ENCODE measurements around the gene TMC3.

TMC3 gene

GRCh38 chr15:81323944-81324881 lies 49.8 kb downstream of the TMC3 start, which contains the start of gene STARD5:
TSS of gene STARD5 (minus strand) at chr15:81324141. CDS start at chr15:81324099, 42 bp downstream.
- FAIRE-seq (peak; percentile 95), DNase-seq (ENCODE audit: insufficient read length, low spot score) (peak; percentile 94)

- FAIRE-seq (no peak), DNase-seq (ENCODE audit: insufficient read length, low spot score) (no peak)
Measured at GRCh38 chr15:81323559-81323943, 50.5 kb downstream of the TMC3 start.

GRCh38 chr15:81322676-81323253 lies 51.2 kb downstream of the TMC3 start:
- DNase-seq (ENCODE audit: insufficient read length, low spot score) (no peak), FAIRE-seq (no peak)

GRCh38 chr15:81321667-81322066 lies 52.3 kb downstream of the TMC3 start:
- DNase-seq (ENCODE audit: insufficient read length, low spot score) (no peak), FAIRE-seq (no peak)

- DNase-seq (ENCODE audit: insufficient read length, low spot score) (no peak), FAIRE-seq (no peak)
Measured at GRCh38 chr15:81317642-81318017, 56.4 kb downstream of the TMC3 start.

GRCh38 chr15:81316267-81316666 lies 57.7 kb downstream of the TMC3 start:
- FAIRE-seq (peak; percentile 58), DNase-seq (ENCODE audit: insufficient read length, low spot score) (no peak)

GRCh38 chr15:81315452-81316175 lies 58.4 kb downstream of the TMC3 start:
- DNase-seq (ENCODE audit: insufficient read length, low spot score): no peak
- FAIRE-seq: no peak

- no peak for DNase-seq (ENCODE audit: insufficient read length, low spot score)
- FAIRE-seq: no peak
Measured at GRCh38 chr15:81314378-81314777, 59.6 kb downstream of the TMC3 start.

GRCh38 chr15:81313686-81314085 lies 60.3 kb downstream of the TMC3 start:
- no peak for DNase-seq (ENCODE audit: insufficient read length, low spot score)
- FAIRE-seq: no peak

- DNase-seq (ENCODE audit: insufficient read length, low spot score) (no peak), FAIRE-seq (no peak)
Measured at GRCh38 chr15:81312790-81313543, 61.0 kb downstream of the TMC3 start.

GRCh38 chr15:81311752-81312464 lies 62.1 kb downstream of the TMC3 start:
- FAIRE-seq: peak; percentile 89
- DNase-seq (ENCODE audit: insufficient read length, low spot score): no peak

- DNase-seq (ENCODE audit: insufficient read length, low spot score) (no peak), FAIRE-seq (no peak)
Measured at GRCh38 chr15:81310480-81310879, 63.5 kb downstream of the TMC3 start.

GRCh38 chr15:81309647-81310450 lies 64.2 kb downstream of the TMC3 start:
- FAIRE-seq (no peak), DNase-seq (ENCODE audit: insufficient read length, low spot score) (no peak)

- DNase-seq (ENCODE audit: insufficient read length, low spot score) (no peak), FAIRE-seq (no peak)
Measured at GRCh38 chr15:81308260-81308659, 65.8 kb downstream of the TMC3 start.

GRCh38 chr15:81304226-81304625 lies 69.8 kb downstream of the TMC3 start:
- FAIRE-seq: no peak
- no peak for DNase-seq (ENCODE audit: insufficient read length, low spot score)

GRCh38 chr15:81303244-81304225 lies 70.5 kb downstream of the TMC3 start:
- FAIRE-seq (no peak), DNase-seq (ENCODE audit: insufficient read length, low spot score) (no peak)

- FAIRE-seq (no peak), DNase-seq (ENCODE audit: insufficient read length, low spot score) (no peak)
Measured at GRCh38 chr15:81302701-81303109, 71.3 kb downstream of the TMC3 start.

GRCh38 chr15:81301815-81302399 lies 72.1 kb downstream of the TMC3 start:
- peak; percentile 100 for FAIRE-seq
- peak; percentile 38 for DNase-seq (ENCODE audit: insufficient read length, low spot score)
